HG03521 (cell line): ENCODE data around the gene RAB4B.
"Not testable (repeated sequence)": the region's sequence is repeated elsewhere in the genome, so short reads cannot be mapped to it uniquely, and the experiment has no call there.

Experiments
- ATAC-seq: cut with Tn5 transposase; IDR thresholded peaks from one replicate; pipeline ENCODE4 v1.9.1; 2021; ENCODE audit warnings: mild to moderate bottlenecking, moderate library complexity; ENCODE audit not compliant: unreplicated experiment

Gene RAB4B

DNA sequence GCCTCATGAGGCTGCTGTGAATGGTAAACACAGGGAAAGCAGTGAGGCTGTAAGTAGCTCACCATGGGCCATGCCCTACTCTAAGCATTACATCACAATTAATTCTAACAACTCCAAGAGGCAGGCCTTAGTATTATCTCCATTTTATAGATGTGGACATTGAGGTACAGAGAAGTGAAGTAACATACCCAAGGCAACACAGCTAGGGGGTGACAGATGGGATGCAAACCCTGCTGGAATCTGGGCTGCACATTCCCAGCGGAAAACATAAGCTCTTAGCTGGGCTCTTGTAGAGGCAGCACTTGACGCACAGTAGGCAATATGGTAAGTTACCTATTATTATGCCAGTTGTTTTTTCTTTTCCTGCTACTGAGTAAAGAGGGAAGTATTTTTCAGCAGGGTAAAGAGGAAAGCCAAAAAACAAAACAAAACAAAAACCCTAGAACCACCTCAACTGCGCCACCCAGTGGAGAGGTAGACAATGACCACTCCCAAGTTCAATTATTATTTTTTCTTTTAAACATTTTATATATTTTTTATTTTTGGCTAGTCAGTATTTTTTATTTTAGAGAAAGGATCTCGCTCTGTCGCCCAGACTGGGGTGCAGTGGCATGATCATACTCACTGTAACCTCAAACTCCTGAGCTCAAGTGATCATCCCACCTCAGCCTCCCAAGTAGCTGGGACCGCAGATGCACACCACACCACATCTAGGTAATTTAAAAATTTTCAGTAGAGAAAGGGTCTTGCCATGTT is 41.6 kb downstream of the RAB4B start:
- not testable (repeated sequence) for ATAC-seq

- ATAC-seq: no peak
Measured at GRCh38 chr19:40822161-40822560, 44.1 kb downstream of the RAB4B start.

DNA sequence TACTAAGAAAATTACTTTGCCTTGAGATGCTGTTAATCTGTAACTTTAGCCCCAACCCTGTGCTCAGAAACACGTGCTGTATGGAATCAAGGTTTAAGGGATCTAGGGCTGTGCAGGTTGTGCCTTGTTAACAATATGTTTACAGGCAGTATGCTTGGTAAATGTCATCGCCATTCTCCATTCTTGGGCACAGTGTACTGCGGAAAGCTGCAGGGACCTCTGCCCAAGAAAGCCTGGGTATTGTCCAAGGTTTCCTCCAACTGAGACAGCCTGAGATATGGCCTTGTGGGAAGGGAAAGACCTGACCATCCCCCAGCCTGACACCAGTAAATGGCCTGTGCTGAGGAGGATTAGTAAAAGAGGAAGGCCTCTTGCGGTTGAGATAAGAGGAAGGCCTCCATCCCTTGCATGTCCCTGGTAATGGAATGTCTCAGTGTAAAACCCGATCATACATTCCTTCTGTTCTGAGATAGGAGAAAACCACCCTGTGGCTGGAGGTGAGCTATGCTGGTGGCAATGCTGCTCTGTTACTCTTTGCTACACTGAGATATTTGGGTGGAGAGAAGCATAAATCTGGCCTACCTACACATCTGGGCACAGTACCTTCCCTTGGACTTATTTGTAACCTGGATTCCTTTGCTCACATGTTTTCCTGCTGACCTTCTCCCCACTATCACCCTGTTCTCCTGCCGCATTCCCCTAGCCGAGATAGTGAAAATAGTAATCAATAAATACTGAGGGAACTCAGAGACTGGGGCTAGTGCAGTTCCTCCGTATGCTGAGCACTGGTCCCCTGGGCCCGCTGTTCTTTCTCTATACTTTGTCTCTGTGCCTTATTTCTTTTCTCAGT is 44.9 kb downstream of the RAB4B start:
- not testable (repeated sequence) for ATAC-seq

- ATAC-seq: not testable (repeated sequence)
Measured at GRCh38 chr19:40824916-40825315, 46.9 kb downstream of the RAB4B start.

DNA sequence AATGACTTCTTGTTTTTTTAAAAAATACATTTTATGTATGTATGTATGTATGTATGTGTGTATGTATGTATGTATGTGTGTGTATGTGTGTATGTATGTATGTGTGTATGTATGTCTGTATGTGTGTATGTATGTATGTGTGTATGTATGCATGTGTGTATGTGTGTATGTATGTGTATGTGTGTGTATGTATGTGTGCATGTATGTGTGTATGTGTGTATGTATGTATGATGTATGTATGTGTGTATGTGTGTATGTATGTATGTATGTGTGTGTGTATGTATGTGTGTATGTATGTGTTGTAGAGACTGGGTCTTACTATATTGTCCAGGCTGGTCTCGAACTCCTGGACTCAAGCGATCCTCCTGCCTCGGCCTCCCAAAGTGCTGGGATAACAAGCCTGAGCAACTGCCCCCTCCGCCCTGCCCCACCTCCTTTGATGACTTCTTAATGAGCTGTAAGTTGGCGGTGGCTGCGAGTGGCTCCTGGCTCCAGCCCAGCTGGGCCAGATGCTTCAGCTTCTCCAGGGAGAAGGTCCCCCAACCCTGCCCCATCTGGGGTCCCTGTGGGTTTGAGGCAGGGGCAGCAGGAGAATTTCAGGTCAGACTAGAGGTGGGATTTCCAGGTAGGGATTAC is 47.5 kb downstream of the RAB4B start:
- not testable (repeated sequence) for ATAC-seq

DNA sequence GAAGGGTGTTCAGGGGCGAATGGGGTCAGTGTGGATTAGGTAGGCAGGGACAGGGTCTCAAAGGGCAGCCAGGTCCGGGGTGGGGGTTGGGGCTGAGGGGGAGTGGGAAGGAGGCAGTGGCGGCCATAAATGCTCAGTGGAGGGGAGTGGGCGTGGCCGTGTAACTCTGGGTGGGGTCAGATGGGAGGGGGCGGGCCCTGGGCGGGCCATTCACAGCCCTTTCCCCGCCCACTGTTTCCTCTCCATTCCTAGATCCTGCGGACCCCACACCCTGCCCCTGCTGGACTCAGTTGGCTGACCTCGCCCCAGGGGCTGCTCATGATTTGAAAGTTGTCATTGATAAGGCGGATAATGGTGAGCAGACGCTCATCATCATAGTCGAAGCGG is 48.3 kb downstream of the RAB4B start:
- ATAC-seq: not testable (repeated sequence)

- not testable (repeated sequence) for ATAC-seq
Measured at GRCh38 chr19:40826699-40827385, 48.8 kb downstream of the RAB4B start.

DNA sequence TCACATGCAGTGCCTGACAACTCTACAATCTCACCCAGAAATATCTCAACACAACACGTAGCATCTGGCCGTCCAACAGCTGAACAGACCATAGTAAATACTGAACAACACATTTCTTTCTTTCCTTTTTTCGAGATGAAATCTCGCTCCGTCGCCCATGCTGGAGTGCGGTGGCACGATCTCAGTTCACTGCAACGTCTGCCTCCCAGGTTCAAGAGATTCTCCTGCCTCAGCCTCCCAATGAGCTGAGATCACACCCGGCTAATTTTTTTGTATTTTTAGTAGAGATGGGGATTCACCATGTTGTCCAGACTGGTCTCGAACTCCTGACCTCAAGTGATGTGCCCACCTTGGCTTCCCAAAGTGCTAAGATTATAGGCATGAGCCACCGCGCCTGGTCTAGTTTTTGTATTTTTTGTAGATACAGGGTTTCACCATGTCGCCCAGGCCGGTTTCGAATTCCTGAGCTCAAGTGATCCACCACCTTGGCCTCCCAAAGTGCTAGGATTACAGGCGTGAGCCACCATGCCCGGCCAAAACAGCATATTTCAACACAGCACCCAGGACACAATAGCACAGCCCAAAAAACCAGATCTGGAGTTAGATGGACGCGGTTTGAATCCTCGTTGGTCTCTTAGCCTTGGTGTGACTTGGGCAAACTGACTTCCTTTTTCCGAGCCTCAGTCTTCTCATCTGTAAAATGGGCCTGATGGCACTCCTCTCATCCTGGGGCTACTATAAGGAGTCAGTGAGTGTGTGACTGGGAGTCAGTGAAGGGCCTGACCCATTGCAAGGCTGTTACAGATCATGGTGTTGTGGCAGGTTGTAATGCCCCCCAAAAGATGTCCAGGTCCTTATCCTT is 49.6 kb downstream of the RAB4B start:
- no peak for ATAC-seq

DNA sequence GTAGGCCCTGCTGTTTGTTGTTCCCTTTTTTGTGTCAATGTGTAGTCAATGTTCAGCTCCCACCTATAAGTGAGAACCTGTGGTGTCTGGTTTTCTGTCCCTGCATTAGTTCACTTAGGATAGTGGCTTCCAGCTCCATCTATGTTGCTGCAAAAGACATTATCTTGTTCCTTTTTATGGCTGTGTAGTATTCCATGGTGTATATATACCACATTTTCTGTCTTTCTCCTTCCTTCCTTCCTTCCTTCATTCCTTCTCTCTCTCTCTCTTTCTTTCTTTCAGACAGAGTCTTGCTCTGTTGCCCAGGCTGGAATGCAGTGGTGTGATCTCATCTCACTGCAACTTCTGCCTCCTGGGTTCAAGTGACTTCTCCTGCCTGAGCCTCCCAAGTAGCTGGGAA is 51.2 kb downstream of the RAB4B start:
- ATAC-seq: no peak

- ATAC-seq: not testable (repeated sequence)
Measured at GRCh38 chr19:40830741-40831140, 52.7 kb downstream of the RAB4B start.

DNA sequence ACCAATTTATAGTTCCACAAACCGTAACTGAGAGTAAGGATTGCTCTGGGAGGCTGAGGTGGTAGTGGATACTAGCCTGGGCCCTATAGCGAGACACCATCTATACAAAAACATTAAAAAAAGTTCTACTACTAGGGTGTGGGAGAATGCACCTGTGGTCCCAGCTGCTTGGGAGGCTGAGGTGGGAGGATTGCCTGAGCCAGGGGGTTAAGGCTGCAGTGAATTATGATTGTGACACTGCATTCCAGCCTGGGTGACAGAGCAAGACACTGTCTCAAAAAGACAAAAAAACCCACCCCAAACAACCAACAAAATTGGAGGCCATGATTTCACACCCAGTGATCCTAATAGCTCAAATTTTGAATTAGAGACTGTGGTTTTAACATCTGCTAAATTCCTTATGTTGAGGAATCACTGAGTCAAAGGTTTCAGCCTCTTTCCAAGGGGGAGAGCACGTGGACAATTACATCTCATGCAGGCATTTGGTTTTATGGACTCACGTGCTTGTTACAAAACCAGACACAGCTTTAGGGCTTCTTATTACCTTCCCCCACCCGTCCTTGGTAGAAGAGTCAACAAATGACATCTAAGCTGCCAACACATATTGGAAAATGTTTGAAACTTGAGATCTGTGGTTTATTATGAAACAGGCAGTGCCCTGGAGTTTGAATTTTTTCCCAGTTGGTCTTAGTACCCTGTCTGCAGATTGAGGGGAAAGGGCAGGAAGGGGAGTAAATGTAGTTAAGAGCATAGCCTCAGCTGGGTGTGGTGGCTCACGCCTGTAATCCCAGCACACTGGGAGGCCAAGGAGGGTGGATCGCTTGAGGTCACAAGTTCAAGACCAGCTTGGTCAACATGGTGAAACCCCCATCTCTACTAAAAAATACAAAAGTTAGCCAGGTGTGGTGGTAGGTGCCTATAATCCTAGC is 53.7 kb downstream of the RAB4B start:
- no peak for ATAC-seq

- not testable (repeated sequence) for ATAC-seq
Measured at GRCh38 chr19:40832431-40832790, 54.4 kb downstream of the RAB4B start.

DNA sequence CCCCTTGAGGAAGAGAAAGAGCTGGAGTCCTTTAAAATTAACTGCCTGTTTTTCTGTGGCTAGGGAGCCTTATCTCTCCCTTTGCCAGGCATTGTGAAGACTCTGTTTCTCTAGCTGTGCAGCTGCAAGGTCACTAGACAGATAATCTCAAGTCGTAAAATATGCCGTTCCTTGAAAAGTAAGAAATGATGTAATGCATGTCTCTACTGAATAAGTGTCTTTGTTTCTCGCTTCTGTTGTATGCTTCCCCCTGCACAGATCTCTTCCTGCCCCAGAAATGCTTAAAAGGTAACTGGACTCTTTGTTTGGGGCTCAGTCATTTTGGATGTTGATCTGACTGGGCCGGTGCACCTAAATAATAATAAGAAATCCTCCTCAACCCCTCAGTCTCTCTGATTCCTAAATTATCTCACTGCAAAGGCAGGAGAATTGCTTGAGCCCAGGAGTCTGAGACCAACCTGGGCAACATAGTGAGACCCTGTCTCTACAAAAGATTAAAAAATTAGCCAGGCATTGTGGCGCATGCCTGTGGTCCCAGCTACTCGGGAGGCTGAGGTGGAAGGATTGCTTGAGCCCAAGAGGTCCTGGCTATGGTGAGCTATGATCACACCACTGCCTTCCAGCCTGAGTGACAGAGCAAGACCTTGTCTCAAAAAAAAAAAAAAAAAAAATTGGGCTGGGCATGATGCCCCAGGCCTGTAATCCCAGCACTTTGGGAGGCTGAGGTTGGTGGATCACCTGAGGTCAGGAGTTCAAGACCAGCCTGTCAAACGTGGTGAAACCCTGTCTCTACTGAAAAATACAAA is 55.9 kb downstream of the RAB4B start:
- not testable (repeated sequence) for ATAC-seq

GRCh38 chr19:40836754-40837429 is 58.8 kb downstream of the RAB4B start:
- no peak for ATAC-seq

- ATAC-seq: not testable (repeated sequence)
Measured at GRCh38 chr19:40838477-40838876, 60.4 kb downstream of the RAB4B start.

DNA sequence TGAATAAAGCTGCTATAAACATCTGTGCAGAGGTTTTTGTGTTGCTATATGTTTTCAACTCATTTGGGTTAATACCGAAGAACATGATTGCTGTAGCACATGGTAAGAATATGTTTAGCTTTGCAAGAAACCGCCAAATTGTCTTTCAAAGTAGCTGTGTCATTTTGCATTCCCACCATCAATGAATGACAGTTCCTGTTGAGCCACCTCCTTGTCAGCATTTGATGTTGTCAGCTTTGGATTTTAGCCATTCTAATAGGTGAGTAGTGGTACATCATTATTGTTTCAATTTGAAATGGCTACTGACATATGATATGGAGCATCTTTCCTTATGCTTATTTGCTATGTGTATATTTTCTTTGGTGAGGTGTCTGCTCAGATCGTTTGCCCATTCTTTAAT is 64.0 kb downstream of the RAB4B start:
- ATAC-seq: not testable (repeated sequence)

DNA sequence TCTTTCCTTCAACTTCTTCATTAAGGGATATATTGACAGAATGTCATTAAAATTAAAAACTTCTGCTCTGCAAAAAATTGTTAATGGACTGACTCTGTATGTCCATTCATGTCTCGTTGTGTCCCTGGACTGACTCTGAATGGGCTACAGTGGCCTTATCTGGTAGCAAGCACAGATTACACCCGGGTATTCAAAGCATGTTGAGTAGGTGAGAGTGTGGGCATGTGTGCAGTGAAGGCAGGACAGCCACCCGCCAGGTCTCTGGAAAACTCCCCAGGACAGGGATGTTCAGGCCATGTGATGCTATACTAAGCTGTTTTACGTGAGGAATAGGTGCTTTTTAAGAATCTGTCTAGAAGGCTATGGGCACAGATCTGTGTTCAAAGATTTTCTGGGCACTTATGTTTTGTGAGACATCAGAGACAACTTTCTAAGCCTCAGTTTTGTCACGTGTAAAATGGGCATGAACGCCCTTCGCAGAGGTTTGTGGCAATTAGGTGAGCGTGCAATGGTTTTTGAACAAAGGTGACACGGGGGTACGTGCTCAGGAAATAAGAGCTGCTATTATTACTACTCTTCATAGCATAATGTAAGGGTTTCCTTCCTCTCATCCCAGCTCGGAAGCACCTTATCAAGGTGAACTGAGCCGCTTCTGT is 65.1 kb downstream of the RAB4B start:
- not testable (repeated sequence) for ATAC-seq
